GM19455 (cell line): ENCODE data around the gene CSK.

Experiments
- ATAC-seq: cut with Tn5 transposase; IDR thresholded peaks from one replicate; pipeline ENCODE4 v1.9.1; 2021; ENCODE audit not compliant: unreplicated experiment

The CSK gene

GRCh38 chr15:74786551-74787165, 4.8 kb downstream of the CSK start:
- no peak for ATAC-seq

- peak; percentile 48 for ATAC-seq
These were observed 5.6 kb downstream of the CSK start for GRCh38 chr15:74787251-74788041.

GRCh38 chr15:74788042-74788682, 6.3 kb downstream of the CSK start:
- no peak for ATAC-seq

- peak; percentile 23 for ATAC-seq
These were observed 6.8 kb downstream of the CSK start for GRCh38 chr15:74788683-74789151.

DNA sequence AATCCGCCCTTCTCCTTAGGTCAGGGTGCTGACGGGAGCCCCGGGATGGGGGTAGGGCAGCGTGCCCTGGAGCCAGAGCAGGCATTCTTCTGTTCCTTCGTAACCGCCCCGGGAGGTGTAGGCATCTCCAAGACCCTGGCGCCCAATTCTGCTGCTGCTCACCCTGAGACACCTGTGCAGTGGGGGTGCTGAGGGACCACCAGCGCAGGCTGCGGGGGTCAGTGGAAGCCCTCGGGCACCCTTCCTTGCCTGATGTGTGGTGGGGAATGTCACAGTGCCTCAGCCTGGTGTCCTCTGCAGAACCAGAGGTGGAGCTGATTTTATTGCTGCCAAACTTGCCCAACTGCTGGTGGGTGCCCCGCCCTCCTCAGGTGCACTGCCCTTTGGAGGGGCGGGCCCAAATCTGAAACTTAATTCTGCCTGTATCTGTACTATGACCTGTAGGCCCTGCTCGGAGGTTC, 7.3 kb downstream of the CSK start:
- ATAC-seq, result no peak

DNA sequence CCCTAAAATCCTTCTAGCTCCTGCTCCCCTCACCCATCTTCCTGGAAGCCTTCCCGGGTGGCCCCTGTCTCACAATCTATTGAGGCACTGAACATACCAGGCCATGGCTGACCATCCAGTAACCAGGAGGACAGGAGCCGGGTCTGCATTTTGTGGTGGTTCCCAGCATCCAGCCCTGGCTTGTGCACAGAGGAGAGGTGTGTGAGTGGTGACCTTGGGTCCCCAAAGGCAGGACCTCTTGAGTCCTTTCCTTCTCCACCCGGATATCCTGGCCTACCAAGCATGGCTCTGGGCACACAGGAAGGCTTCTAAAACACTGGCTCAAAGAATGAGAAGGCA, 7.8 kb downstream of the CSK start:
- ATAC-seq, result no peak

DNA sequence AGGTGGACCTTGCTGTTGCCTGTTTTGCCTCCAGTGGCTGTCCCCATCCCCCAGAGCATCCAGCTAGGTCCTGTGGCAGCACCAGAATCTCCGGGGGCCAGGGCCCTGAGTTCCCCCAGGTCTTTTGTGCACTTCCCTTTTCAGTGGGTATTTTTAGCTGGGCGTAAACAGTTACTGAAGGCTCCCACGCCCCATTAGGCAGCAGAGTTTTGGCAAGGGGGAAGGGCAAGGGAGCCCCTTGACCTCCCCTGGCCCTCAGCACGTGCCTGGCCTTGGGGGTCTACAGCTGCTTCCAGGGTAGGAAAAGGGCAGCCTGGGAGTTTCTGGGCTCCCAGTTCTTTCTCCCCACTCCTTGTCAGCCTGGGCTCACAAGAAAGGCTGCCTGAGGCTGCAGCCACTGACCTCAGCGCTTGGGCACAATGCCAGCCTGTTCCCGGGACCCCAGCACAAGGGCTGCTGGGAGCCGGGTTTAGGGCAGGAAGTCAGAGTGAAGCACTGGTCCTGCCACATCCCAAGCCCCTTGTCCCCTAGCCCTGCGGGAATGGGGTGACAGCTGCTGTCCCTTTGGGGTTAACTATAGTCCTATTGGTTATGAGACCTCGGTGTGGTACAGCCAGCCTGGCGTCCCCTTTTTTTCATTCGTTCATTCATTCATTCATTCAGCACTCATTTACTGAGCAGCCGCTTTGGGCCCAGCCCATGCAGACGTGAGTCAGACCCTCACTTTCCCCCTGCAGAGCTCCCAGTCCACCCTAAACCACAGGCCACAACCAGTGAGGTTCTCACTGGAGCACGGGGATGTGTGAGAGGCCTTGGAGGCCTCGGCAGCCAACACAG, 8.4 kb downstream of the CSK start:
- ATAC-seq, result no peak

- ATAC-seq, result no peak
These were observed 9.1 kb downstream of the CSK start for GRCh38 chr15:74791007-74791406.

DNA sequence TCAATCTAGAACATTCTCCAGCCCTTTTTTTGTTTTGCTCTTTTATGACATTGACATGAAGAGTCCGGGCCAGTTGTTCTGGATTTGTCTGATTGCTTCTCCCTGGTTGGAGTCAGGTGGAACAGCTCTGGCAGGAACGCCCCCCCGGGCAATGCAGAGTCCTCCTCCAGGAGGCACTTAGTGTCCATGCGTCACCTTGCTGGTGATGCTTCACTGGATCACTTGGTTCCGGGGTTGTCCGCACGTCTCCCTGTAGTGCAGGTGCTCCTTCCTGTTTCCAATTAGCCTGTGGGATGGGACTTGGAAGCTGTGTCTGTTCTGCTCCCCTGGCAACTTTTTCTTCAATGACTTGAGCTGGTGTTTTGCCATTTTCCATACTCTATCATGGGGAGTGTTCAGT, 9.8 kb downstream of the CSK start:
- no peak for ATAC-seq

DNA sequence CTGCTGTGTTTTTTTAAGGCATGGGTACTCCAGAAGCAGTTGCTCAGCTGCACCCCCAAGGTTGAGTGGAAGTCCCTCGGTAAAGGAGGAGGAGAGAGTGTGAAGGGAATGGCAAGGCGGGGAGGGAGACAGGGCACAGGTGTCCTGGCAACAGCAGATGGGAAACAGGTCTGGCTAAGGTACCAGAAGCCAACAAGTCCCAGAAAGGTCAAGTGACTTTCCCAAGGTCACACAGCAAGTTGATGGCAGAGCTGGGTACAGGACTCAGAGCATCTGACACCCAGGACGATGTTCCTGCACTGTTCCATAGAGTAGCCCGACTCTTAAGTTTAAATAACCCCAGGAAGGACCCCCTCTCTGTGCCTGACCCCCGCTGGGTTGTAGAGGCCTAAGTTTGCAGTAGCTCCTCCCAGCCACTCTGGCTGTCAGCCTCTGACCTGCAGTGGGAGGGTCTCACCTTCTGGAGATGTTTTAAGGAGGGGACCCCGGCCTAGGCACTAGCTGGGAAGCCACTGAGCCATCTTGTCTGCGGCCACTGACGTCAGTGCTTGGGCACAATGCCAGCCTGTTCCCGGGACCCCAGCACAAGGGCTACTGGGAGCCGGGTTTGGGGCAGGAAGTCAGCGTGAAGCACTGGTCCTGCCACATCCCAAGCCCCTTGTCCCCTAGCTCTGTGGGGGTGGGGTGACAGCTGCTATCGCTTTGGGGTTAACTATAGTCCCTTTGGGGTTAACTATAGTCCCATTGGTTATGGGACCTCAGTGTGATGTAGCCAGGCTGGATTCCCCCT, 10.5 kb downstream of the CSK start:
- no peak for ATAC-seq

DNA sequence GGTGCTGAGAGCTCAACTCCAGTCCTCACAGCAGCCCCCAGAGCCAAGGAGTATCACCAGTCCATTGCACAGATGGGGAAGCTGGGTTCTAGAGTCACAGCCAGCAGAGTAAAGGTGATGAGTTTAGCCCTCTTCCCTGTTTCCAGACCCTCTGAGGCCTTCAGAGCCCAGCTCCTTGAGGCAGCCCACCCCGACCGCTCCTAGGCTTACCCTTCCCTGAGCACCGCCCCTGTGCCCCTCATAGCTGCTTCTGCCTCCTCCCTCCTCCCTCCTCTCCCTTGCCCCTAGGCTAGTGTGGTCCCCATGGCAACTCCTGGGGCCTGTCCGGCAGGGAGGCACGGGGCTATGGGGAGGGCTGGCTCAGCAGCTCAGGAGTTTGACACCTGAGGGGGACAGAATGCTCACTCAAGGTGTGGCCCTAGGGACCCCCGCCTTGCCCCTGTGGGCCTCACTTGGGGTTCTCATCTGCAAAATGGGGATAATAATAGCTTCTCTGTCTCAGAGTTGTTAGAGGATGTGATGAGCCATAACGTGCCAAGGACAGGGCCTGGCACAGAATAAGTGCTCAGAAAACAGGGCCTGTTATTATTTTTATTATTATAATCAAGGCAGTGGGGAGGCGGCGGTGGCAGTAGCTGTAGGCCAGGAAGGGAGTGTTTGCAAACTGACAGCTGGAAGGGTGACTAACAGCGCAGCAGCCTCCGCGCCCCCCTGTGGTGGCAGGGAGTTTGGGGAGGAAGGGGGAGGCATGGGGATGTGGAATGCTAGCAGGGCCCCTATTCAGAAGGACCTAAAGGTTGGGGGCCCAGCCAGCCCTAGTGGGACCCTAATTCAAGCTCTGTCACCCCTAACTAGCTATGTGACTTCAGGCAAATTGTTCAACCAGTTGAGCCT, 11.5 kb downstream of the CSK start:
- ATAC-seq, result no peak

- no peak for ATAC-seq
These were observed 12.5 kb downstream of the CSK start for GRCh38 chr15:74794248-74794969.

- ATAC-seq, result no peak
These were observed 13.1 kb downstream of the CSK start for GRCh38 chr15:74794970-74795349.

- ATAC-seq, result no peak
These were observed 14.2 kb downstream of the CSK start for GRCh38 chr15:74795966-74796625.

DNA sequence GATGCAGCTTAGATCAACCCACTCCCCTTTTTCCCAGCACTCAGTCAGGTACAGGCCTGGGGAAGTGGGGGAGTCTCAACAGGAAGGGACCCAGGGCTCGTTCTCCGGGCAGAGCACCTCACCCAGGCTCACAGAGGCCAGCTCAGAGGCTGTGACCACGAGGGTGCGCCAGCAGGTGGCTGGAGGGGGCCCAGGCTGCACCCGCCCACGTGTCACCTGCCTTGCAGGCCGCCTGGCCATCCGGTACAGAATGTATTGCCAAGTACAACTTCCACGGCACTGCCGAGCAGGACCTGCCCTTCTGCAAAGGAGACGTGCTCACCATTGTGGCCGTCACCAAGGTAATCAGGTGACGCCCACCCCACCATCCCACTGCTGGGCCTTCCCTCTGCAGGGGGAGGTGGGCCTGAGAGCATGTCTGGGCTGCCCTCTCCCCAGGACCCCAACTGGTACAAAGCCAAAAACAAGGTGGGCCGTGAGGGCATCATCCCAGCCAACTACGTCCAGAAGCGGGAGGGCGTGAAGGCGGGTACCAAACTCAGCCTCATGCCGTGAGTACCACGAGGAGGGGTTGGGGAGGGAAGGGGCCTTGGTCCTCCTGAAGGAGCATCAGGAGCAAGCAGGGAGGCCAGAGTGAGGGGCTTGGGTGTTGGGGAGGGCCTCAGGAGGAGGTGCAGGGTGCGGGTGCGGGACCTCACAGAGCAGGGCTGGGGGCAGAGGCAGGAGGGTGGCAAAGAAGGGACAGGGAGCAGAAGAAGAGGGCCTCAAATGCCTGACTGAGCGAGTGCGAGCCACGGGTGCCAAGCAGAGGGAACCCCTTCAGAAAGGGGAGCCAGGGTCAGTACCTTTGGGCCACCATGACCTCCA, 16.7 kb downstream of the CSK start:
- no peak for ATAC-seq

- no peak for ATAC-seq
These were observed 17.5 kb downstream of the CSK start for GRCh38 chr15:74799255-74799855.
